IPS-20b (cell line): ENCODE data around the gene NMUR2.

Source experiments
- H3K27ac ChIP-seq: one replicate; pipeline ENCODE4 v1.5.1; 2013; ENCODE audit warnings: low read length
- H3K27me3 ChIP-seq: 2 replicates; pipeline ENCODE4 v1.6.1; 2013; ENCODE audit warnings: mild to moderate bottlenecking, low read length, inconsistent platforms; ENCODE audit not compliant: insufficient read depth
- H3K36me3 ChIP-seq: 2 replicates; pipeline ENCODE4 v1.6.1; 2013; ENCODE audit warnings: low read depth, mild to moderate bottlenecking, inconsistent platforms, low read length, moderate library complexity; ENCODE audit not compliant: insufficient read depth
- H3K4me1 ChIP-seq: 2 replicates; pipeline ENCODE4 v1.6.1; 2013; ENCODE audit warnings: mild to moderate bottlenecking, control low read depth, inconsistent platforms, low read length, moderate library complexity; ENCODE audit not compliant: insufficient read depth
- H3K4me3 ChIP-seq: 2 replicates; pipeline ENCODE4 v1.5.1; 2013; ENCODE audit warnings: mild to moderate bottlenecking, low read length, inconsistent platforms
- H3K9ac ChIP-seq: 2 replicates; pipeline ENCODE4 v1.6.1; 2013; ENCODE audit warnings: low read depth, mild to moderate bottlenecking, inconsistent platforms, low read length, moderate library complexity
- H3K9me3 ChIP-seq: 2 replicates; pipeline ENCODE4 v1.6.1; 2013; ENCODE audit warnings: mild to moderate bottlenecking, low read depth, low read length, inconsistent platforms; ENCODE audit not compliant: insufficient read depth

Gene NMUR2

DNA sequence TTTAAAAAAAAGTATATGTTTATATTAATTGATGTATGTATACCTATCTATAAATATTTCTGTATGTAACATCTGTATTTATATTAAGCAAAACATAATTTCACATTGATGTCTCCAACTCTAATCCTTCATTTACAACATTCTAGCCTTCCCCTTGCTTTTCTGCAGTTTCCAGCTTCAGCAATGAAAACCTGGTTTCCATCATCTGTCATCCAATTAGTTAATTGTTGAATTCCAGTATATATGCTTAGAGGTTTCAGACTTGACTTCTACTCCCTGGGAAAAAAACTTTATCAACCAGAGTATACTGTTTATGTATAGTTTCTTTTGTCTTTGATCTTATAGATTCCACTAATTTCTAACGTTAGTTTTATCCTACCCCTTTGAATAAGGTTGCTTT lies 38.4 kb downstream of the NMUR2 start:
- Histone ChIP-seq H3K4me3 (no peak overlapping the region), H3K27ac (no peak overlapping the region), H3K27me3 (no peaks in the 10 kb centered on the region), H3K4me1 (no peaks in the 10 kb centered on the region), H3K9ac (no peak overlapping the region), H3K36me3 (no peaks in the 10 kb centered on the region), H3K9me3 (no peaks in the 10 kb centered on the region)

- Histone ChIP-seq H3K36me3 (no peaks in the 10 kb centered on the region), H3K4me1 (no peaks in the 10 kb centered on the region), H3K27me3 (no peaks in the 10 kb centered on the region), H3K27ac (no peak overlapping the region), H3K9me3 (no peaks in the 10 kb centered on the region), H3K4me3 (no peak overlapping the region), H3K9ac (no peak overlapping the region)
Measured at GRCh38 chr5:152364899-152365298, 40.2 kb downstream of the NMUR2 start.

DNA sequence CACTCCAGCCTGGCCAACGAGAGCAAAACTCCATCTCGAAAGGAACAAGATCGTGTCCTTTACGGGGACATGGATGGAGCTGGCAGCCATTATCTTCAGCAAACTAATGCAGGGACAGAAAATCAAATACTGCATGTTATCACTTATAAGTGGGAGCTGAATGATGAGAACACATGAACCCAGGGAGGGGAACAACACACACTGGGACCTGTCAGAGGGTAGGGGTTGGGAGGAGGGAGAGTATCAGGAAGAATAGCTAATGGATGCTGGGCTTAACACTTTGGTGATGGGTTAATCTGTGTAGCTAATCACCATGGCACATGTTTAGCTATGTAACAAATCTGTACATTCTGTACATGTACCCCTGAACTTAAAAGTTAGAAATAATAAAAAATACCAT lies 40.9 kb downstream of the NMUR2 start:
- Histone ChIP-seq H3K27me3 (no peaks in the 10 kb centered on the region), H3K4me3 (no peak overlapping the region), H3K36me3 (no peaks in the 10 kb centered on the region), H3K27ac (no peak overlapping the region), H3K9me3 (no peaks in the 10 kb centered on the region), H3K9ac (no peak overlapping the region), H3K4me1 (no peaks in the 10 kb centered on the region)

GRCh38 chr5:152358861-152359568 lies 46.1 kb downstream of the NMUR2 start:
- Histone ChIP-seq H3K9ac (no peak overlapping the region), H3K27me3 (no peaks in the 10 kb centered on the region), H3K36me3 (no peaks in the 10 kb centered on the region), H3K27ac (no peak overlapping the region), H3K9me3 (no peaks in the 10 kb centered on the region), H3K4me3 (no peak overlapping the region), H3K4me1 (no peaks in the 10 kb centered on the region)

GRCh38 chr5:152356506-152356905 lies 48.6 kb downstream of the NMUR2 start:
- no peak overlapping the region for H3K27ac ChIP-seq
- no peaks in the 10 kb centered on the region for H3K36me3 ChIP-seq
- no peaks in the 10 kb centered on the region for H3K27me3 ChIP-seq
- H3K4me1 ChIP-seq = no peaks in the 10 kb centered on the region
- no peak overlapping the region for H3K4me3 ChIP-seq
- no peaks in the 10 kb centered on the region for H3K9me3 ChIP-seq
- H3K9ac ChIP-seq = no peak overlapping the region

- Histone ChIP-seq H3K36me3 (no peaks in the 10 kb centered on the region), H3K27ac (no peak overlapping the region), H3K9me3 (no peaks in the 10 kb centered on the region), H3K4me3 (no peak overlapping the region), H3K27me3 (no peaks in the 10 kb centered on the region), H3K4me1 (no peaks in the 10 kb centered on the region), H3K9ac (no peak overlapping the region)
Measured at GRCh38 chr5:152355061-152355460, 50.0 kb downstream of the NMUR2 start.

- Histone ChIP-seq H3K4me1 (no peaks in the 10 kb centered on the region), H3K4me3 (no peak overlapping the region), H3K9me3 (no peaks in the 10 kb centered on the region)
Measured at GRCh38 chr5:152353001-152353400, 52.1 kb downstream of the NMUR2 start.

GRCh38 chr5:152349683-152350526 lies 55.2 kb downstream of the NMUR2 start:
- Histone ChIP-seq H3K27ac (no peak overlapping the region), H3K4me1 (no peaks in the 10 kb centered on the region), H3K4me3 (no peak overlapping the region), H3K9ac (no peak overlapping the region), H3K27me3 (no peaks in the 10 kb centered on the region), H3K36me3 (no peaks in the 10 kb centered on the region), H3K9me3 (no peaks in the 10 kb centered on the region)

More at GRCh38 chr5:152353001-152353400, 52.1 kb downstream of the NMUR2 start:
- Histone ChIP-seq H3K27me3 (no peaks in the 10 kb centered on the region), H3K9ac (no peak overlapping the region), H3K27ac (no peak overlapping the region), H3K36me3 (no peaks in the 10 kb centered on the region)
